DND-41 (cell line): ENCODE results near the gene SBF1.
"Not testable (repeated sequence)": the region's sequence is repeated elsewhere in the genome, so short reads cannot be mapped to it uniquely, and the experiment has no call there.

Experiments
- ATAC-seq: fragments of 200-7000 bp; cut with Tn5 transposase; 3 replicates; pipeline ENCODE4 v1.9.1; 2021; ENCODE audit warnings: low read depth; ENCODE audit not compliant: insufficient read depth
- DNase-seq: peaks from one replicate; pipeline ENCODE4 v3.0.0-alpha.2; 2020
- H2AFZ ChIP-seq: 2 replicates; pipeline ENCODE4 v1.6.0; 2012; ENCODE audit warnings: low read depth, low read length
- H3K27ac ChIP-seq: 2 replicates; pipeline ENCODE4 v1.5.1; 2012; ENCODE audit warnings: low read length, inconsistent platforms
- H3K27me3 ChIP-seq: fragments of 200-600 bp; sonication (generic); 2 replicates; pipeline ENCODE4 v1.6.0; 2012; ENCODE audit warnings: low read length, mild to moderate bottlenecking, inconsistent platforms; ENCODE audit not compliant: insufficient read depth, poor library complexity
- H3K36me3 ChIP-seq: 2 replicates; pipeline ENCODE4 v1.5.1; 2012; ENCODE audit warnings: low read length, inconsistent platforms; ENCODE audit not compliant: insufficient read depth
- H3K4me1 ChIP-seq: 2 replicates; pipeline ENCODE4 v1.5.1; 2012; ENCODE audit warnings: mild to moderate bottlenecking, low read length; ENCODE audit not compliant: insufficient read depth
- H3K4me2 ChIP-seq: 2 replicates; pipeline ENCODE4 v1.6.0; 2012; ENCODE audit warnings: mild to moderate bottlenecking, moderate library complexity, low read length, inconsistent platforms; ENCODE audit not compliant: insufficient read depth
- H3K4me3 ChIP-seq, 2 experiments: fragments of 200-600 bp in 1 of 2; shearing (Covaris generic) in 1 of 2; 2 replicates each; pipeline ENCODE4 v1.5.1; 2012 to 2016; ENCODE audit warnings: inconsistent platforms in 2 of 2, low read length in 2 of 2, mild to moderate bottlenecking in 2 of 2, low read depth in 1 of 2, moderate library complexity in 1 of 2
- H3K79me2 ChIP-seq: 2 replicates; pipeline ENCODE4 v1.6.0; 2012; ENCODE audit warnings: low read length, inconsistent platforms; ENCODE audit not compliant: insufficient read depth
- H3K9ac ChIP-seq: 2 replicates; pipeline ENCODE4 v1.6.0; 2012; ENCODE audit warnings: low read depth, mild to moderate bottlenecking, inconsistent platforms, low read length, moderate library complexity
- H3K9me3 ChIP-seq: 2 replicates; pipeline ENCODE4 v1.5.1; 2012; ENCODE audit warnings: low read length, moderate library complexity, mild to moderate bottlenecking, inconsistent platforms; ENCODE audit not compliant: insufficient read depth, severe bottlenecking
- H4K20me1 ChIP-seq: 2 replicates; pipeline ENCODE4 v1.6.0; 2012; ENCODE audit warnings: low read length; ENCODE audit not compliant: insufficient read depth
- CTCF ChIP-seq: IDR thresholded peaks from 2 replicates; pipeline ENCODE4 v1.5.1; 2012; ENCODE audit warnings: borderline replicate concordance, low read length, moderate library complexity, mild to moderate bottlenecking; ENCODE audit not compliant: poor library complexity, severe bottlenecking; ENCODE audit errors: extremely low read depth
- EZH2 ChIP-seq: IDR thresholded peaks from 3 replicates; pipeline ENCODE4 v1.6.1; 2012; ENCODE audit warnings: borderline replicate concordance, low read depth, mild to moderate bottlenecking, moderate library complexity, low read length, inconsistent platforms; ENCODE audit not compliant: severe bottlenecking

The SBF1 gene

GRCh38 chr22:50436015-50436830 lies 38.6 kb downstream of the SBF1 start:
- no peaks in the 10 kb centered on the region for H3K27me3 ChIP-seq
- ATAC-seq = no peak
- H3K4me3 ChIP-seq = no peak overlapping the region
- H3K27ac ChIP-seq = no peak overlapping the region
- DNase-seq = no peak
- H3K36me3 ChIP-seq = peaks cover 84% of the 10 kb centered on the region
- peaks cover 18% of the 10 kb centered on the region for H4K20me1 ChIP-seq
- no peak overlapping the region for H3K4me2 ChIP-seq
- H3K4me1 ChIP-seq = no peaks in the 10 kb centered on the region
- no peaks in the 10 kb centered on the region for H3K9me3 ChIP-seq
- H3K79me2 ChIP-seq = no peaks in the 10 kb centered on the region
- H3K9ac ChIP-seq = no peak overlapping the region
- TF ChIP-seq EZH2 (no peak), CTCF (no peak)
- no peak overlapping the region for H2AFZ ChIP-seq

- H3K9ac ChIP-seq = no peak overlapping the region
- H4K20me1 ChIP-seq = peaks cover 14% of the 10 kb centered on the region
- H2AFZ ChIP-seq = no peak overlapping the region
- DNase-seq (no peak), ATAC-seq (no peak)
- no peaks in the 10 kb centered on the region for H3K27me3 ChIP-seq
- H3K4me2 ChIP-seq = no peak overlapping the region
- H3K4me3 ChIP-seq = no peak overlapping the region
- TF ChIP-seq EZH2 (no peak), CTCF (no peak)
- no peak overlapping the region for H3K27ac ChIP-seq
- H3K9me3 ChIP-seq = no peaks in the 10 kb centered on the region
- no peaks in the 10 kb centered on the region for H3K79me2 ChIP-seq
- no peaks in the 10 kb centered on the region for H3K4me1 ChIP-seq
- H3K36me3 ChIP-seq = peaks cover 84% of the 10 kb centered on the region
These were observed 39.4 kb downstream of the SBF1 start for GRCh38 chr22:50435291-50436014.

GRCh38 chr22:50434849-50435248 lies 40.0 kb downstream of the SBF1 start:
- no peak overlapping the region for H3K9ac ChIP-seq
- H3K4me3 ChIP-seq = no peak overlapping the region
- no peaks in the 10 kb centered on the region for H3K4me1 ChIP-seq
- H3K4me2 ChIP-seq = no peak overlapping the region
- H3K9me3 ChIP-seq = no peaks in the 10 kb centered on the region
- DNase-seq (no peak), ATAC-seq (no peak)
- no peak overlapping the region for H2AFZ ChIP-seq
- TF ChIP-seq EZH2 (no peak), CTCF (no peak)
- H3K27me3 ChIP-seq = no peaks in the 10 kb centered on the region
- H3K79me2 ChIP-seq = no peaks in the 10 kb centered on the region
- H3K36me3 ChIP-seq = peaks cover 84% of the 10 kb centered on the region
- peaks cover 12% of the 10 kb centered on the region for H4K20me1 ChIP-seq
- no peak overlapping the region for H3K27ac ChIP-seq

GRCh38 chr22:50432877-50433510 lies 41.8 kb downstream of the SBF1 start:
- not testable (repeated sequence) for H3K4me1 ChIP-seq, H2AFZ ChIP-seq, H3K27ac ChIP-seq, H3K9ac ChIP-seq, ATAC-seq, H3K9me3 ChIP-seq, H3K27me3 ChIP-seq, H3K4me2 ChIP-seq, H3K4me3 ChIP-seq, DNase-seq, H3K79me2 ChIP-seq, H4K20me1 ChIP-seq
- H3K36me3 ChIP-seq = peaks cover 82% of the 10 kb centered on the region
